ENCODE measurements around the gene COL9A1.
"Not testable (repeated sequence)": the region's sequence is repeated elsewhere in the genome, so short reads cannot be mapped to it uniquely, and the experiment has no call there.

The COL9A1 gene

GRCh38 chr6:70303034-70303525, at the start of gene COL9A1:
TSS of gene COL9A1 (minus strand) at chr6:70303084. CDS start at chr6:70302924, 160 bp downstream.
- H3K9ac ChIP-seq (ENCODE audit: low read length in 5 of 5) = no peak within 1 kb of the TSS
- H3K4me3 ChIP-seq (ENCODE audit: low read depth in 1 of 5, low read length in 5 of 5) = no peak within 1 kb of the TSS
- H3K27ac ChIP-seq (ENCODE audit: low read depth, low read length) = no peak within 1 kb of the TSS
- H3K4me1 ChIP-seq (ENCODE audit: control insufficient read depth in 5 of 5, insufficient read depth in 5 of 5, low read length in 5 of 5) = no peaks in the 10 kb centered on the region
- H3K36me3 ChIP-seq (ENCODE audit: control insufficient read depth in 5 of 5, insufficient read depth in 5 of 5, low read length in 5 of 5) = no peaks in the 10 kb centered on the region
- H3K27me3 ChIP-seq (ENCODE audit: control insufficient read depth in 5 of 5, insufficient read depth in 4 of 5, low read length in 5 of 5) = peaks cover 0 to 2% (median 0%) of the 10 kb centered on the region in 5 donors
- H3K9me3 ChIP-seq (ENCODE audit: control insufficient read depth in 5 of 5, low read length in 5 of 5) = no peaks in the 10 kb centered on the region

GRCh38 chr6:70351461-70351860, 48.6 kb upstream of the COL9A1 start:
- H3K36me3 ChIP-seq (ENCODE audit: control insufficient read depth in 5 of 5, insufficient read depth in 5 of 5, low read length in 5 of 5) = no peaks in the 10 kb centered on the region
- peaks cover 0 to 6% (median 0%) of the 10 kb centered on the region in 5 donors for H3K27me3 ChIP-seq (ENCODE audit: control insufficient read depth in 5 of 5, insufficient read depth in 4 of 5, low read length in 5 of 5)
- H3K4me1 ChIP-seq (ENCODE audit: control insufficient read depth in 5 of 5, insufficient read depth in 5 of 5, low read length in 5 of 5) = no peaks in the 10 kb centered on the region
- no peak overlapping the region for H3K9ac ChIP-seq (ENCODE audit: low read length in 5 of 5)
- no peak overlapping the region for H3K27ac ChIP-seq (ENCODE audit: low read depth, low read length)
- no peaks in the 10 kb centered on the region for H3K9me3 ChIP-seq (ENCODE audit: control insufficient read depth in 5 of 5, low read length in 5 of 5)
- no peak overlapping the region for H3K4me3 ChIP-seq (ENCODE audit: low read depth in 1 of 5, low read length in 5 of 5)

- Histone ChIP-seq H3K27me3 (ENCODE audit: control insufficient read depth in 5 of 5, insufficient read depth in 4 of 5, low read length in 5 of 5) (peaks cover 0 to 7% (median 0%) of the 10 kb centered on the region in 5 donors), H3K4me3 (ENCODE audit: low read depth in 1 of 5, low read length in 5 of 5) (no peak overlapping the region), H3K4me1 (ENCODE audit: control insufficient read depth in 5 of 5, insufficient read depth in 5 of 5, low read length in 5 of 5) (no peaks in the 10 kb centered on the region), H3K9me3 (ENCODE audit: control insufficient read depth in 5 of 5, low read length in 5 of 5) (no peaks in the 10 kb centered on the region), H3K27ac (ENCODE audit: low read depth, low read length) (no peak overlapping the region), H3K9ac (ENCODE audit: low read length in 5 of 5) (no peak overlapping the region), H3K36me3 (ENCODE audit: control insufficient read depth in 5 of 5, insufficient read depth in 5 of 5, low read length in 5 of 5) (no peaks in the 10 kb centered on the region)
These were observed 42.7 kb upstream of the COL9A1 start for GRCh38 chr6:70345619-70346018.

- Histone ChIP-seq H3K9ac (ENCODE audit: low read length in 5 of 5) (no peak overlapping the region), H3K9me3 (ENCODE audit: control insufficient read depth in 5 of 5, low read length in 5 of 5) (peaks cover 0 to 8% (median 4%) of the 10 kb centered on the region in 5 donors), H3K27ac (ENCODE audit: low read depth, low read length) (no peak overlapping the region), H3K4me1 (ENCODE audit: control insufficient read depth in 5 of 5, insufficient read depth in 5 of 5, low read length in 5 of 5) (no peaks in the 10 kb centered on the region), H3K27me3 (ENCODE audit: control insufficient read depth in 5 of 5, insufficient read depth in 4 of 5, low read length in 5 of 5) (peaks cover 0 to 7% (median 0%) of the 10 kb centered on the region in 5 donors), H3K4me3 (ENCODE audit: low read depth in 1 of 5, low read length in 5 of 5) (no peak overlapping the region), H3K36me3 (ENCODE audit: control insufficient read depth in 5 of 5, insufficient read depth in 5 of 5, low read length in 5 of 5) (no peaks in the 10 kb centered on the region)
These were observed 40.4 kb upstream of the COL9A1 start for GRCh38 chr6:70343313-70343712.

GRCh38 chr6:70339810-70340209, 36.9 kb upstream of the COL9A1 start:
- not testable (repeated sequence) for H3K27ac ChIP-seq (ENCODE audit: low read depth, low read length); H3K27me3 ChIP-seq (ENCODE audit: control insufficient read depth in 5 of 5, insufficient read depth in 4 of 5, low read length in 5 of 5); H3K4me1 ChIP-seq (ENCODE audit: control insufficient read depth in 5 of 5, insufficient read depth in 5 of 5, low read length in 5 of 5); H3K4me3 ChIP-seq (ENCODE audit: low read depth in 1 of 5, low read length in 5 of 5); H3K9me3 ChIP-seq (ENCODE audit: control insufficient read depth in 5 of 5, low read length in 5 of 5); H3K9ac ChIP-seq (ENCODE audit: low read length in 5 of 5); H3K36me3 ChIP-seq (ENCODE audit: control insufficient read depth in 5 of 5, insufficient read depth in 5 of 5, low read length in 5 of 5)

GRCh38 chr6:70338775-70339174, 35.9 kb upstream of the COL9A1 start:
- no peak overlapping the region for H3K27ac ChIP-seq (ENCODE audit: low read depth, low read length)
- no peaks in the 10 kb centered on the region for H3K27me3 ChIP-seq (ENCODE audit: control insufficient read depth in 5 of 5, insufficient read depth in 4 of 5, low read length in 5 of 5)
- H3K9me3 ChIP-seq (ENCODE audit: control insufficient read depth in 5 of 5, low read length in 5 of 5) = peaks cover 0 to 8% (median 4%) of the 10 kb centered on the region in 5 donors
- H3K4me3 ChIP-seq (ENCODE audit: low read depth in 1 of 5, low read length in 5 of 5) = no peak overlapping the region
- no peaks in the 10 kb centered on the region for H3K4me1 ChIP-seq (ENCODE audit: control insufficient read depth in 5 of 5, insufficient read depth in 5 of 5, low read length in 5 of 5)
- H3K36me3 ChIP-seq (ENCODE audit: control insufficient read depth in 5 of 5, insufficient read depth in 5 of 5, low read length in 5 of 5) = no peaks in the 10 kb centered on the region
- H3K9ac ChIP-seq (ENCODE audit: low read length in 5 of 5) = no peak overlapping the region

- Histone ChIP-seq H3K27ac (ENCODE audit: low read depth, low read length) (no peak overlapping the region), H3K36me3 (ENCODE audit: control insufficient read depth in 5 of 5, insufficient read depth in 5 of 5, low read length in 5 of 5) (no peaks in the 10 kb centered on the region), H3K4me3 (ENCODE audit: low read depth in 1 of 5, low read length in 5 of 5) (no peak overlapping the region), H3K4me1 (ENCODE audit: control insufficient read depth in 5 of 5, insufficient read depth in 5 of 5, low read length in 5 of 5) (no peaks in the 10 kb centered on the region), H3K27me3 (ENCODE audit: control insufficient read depth in 5 of 5, insufficient read depth in 4 of 5, low read length in 5 of 5) (no peaks in the 10 kb centered on the region), H3K9ac (ENCODE audit: low read length in 5 of 5) (no peak overlapping the region), H3K9me3 (ENCODE audit: control insufficient read depth in 5 of 5, low read length in 5 of 5) (peaks cover 0 to 8% (median 4%) of the 10 kb centered on the region in 5 donors)
These were observed 34.8 kb upstream of the COL9A1 start for GRCh38 chr6:70337743-70338105.

GRCh38 chr6:70336996-70337742, 34.3 kb upstream of the COL9A1 start:
- H3K27me3 ChIP-seq (ENCODE audit: control insufficient read depth in 5 of 5, insufficient read depth in 4 of 5, low read length in 5 of 5) = no peaks in the 10 kb centered on the region
- H3K27ac ChIP-seq (ENCODE audit: low read depth, low read length) = no peak overlapping the region
- no peak overlapping the region for H3K9ac ChIP-seq (ENCODE audit: low read length in 5 of 5)
- peaks cover 0 to 8% (median 4%) of the 10 kb centered on the region in 5 donors for H3K9me3 ChIP-seq (ENCODE audit: control insufficient read depth in 5 of 5, low read length in 5 of 5)
- H3K4me3 ChIP-seq (ENCODE audit: low read depth in 1 of 5, low read length in 5 of 5) = no peak overlapping the region
- no peaks in the 10 kb centered on the region for H3K36me3 ChIP-seq (ENCODE audit: control insufficient read depth in 5 of 5, insufficient read depth in 5 of 5, low read length in 5 of 5)
- H3K4me1 ChIP-seq (ENCODE audit: control insufficient read depth in 5 of 5, insufficient read depth in 5 of 5, low read length in 5 of 5) = no peaks in the 10 kb centered on the region

GRCh38 chr6:70327036-70327435, 24.2 kb upstream of the COL9A1 start:
- Histone ChIP-seq H3K36me3 (ENCODE audit: control insufficient read depth in 5 of 5, insufficient read depth in 5 of 5, low read length in 5 of 5) (no peaks in the 10 kb centered on the region), H3K27ac (ENCODE audit: low read depth, low read length) (no peak overlapping the region), H3K4me1 (ENCODE audit: control insufficient read depth in 5 of 5, insufficient read depth in 5 of 5, low read length in 5 of 5) (no peaks in the 10 kb centered on the region), H3K9ac (ENCODE audit: low read length in 5 of 5) (no peak overlapping the region), H3K4me3 (ENCODE audit: low read depth in 1 of 5, low read length in 5 of 5) (no peak overlapping the region), H3K27me3 (ENCODE audit: control insufficient read depth in 5 of 5, insufficient read depth in 4 of 5, low read length in 5 of 5) (no peaks in the 10 kb centered on the region), H3K9me3 (ENCODE audit: control insufficient read depth in 5 of 5, low read length in 5 of 5) (no peaks in the 10 kb centered on the region)

GRCh38 chr6:70325009-70325408, 22.1 kb upstream of the COL9A1 start:
- Histone ChIP-seq H3K4me3 (ENCODE audit: low read depth in 1 of 5, low read length in 5 of 5) (no peak overlapping the region), H3K4me1 (ENCODE audit: control insufficient read depth in 5 of 5, insufficient read depth in 5 of 5, low read length in 5 of 5) (no peaks in the 10 kb centered on the region), H3K27ac (ENCODE audit: low read depth, low read length) (no peak overlapping the region), H3K9me3 (ENCODE audit: control insufficient read depth in 5 of 5, low read length in 5 of 5) (no peaks in the 10 kb centered on the region), H3K36me3 (ENCODE audit: control insufficient read depth in 5 of 5, insufficient read depth in 5 of 5, low read length in 5 of 5) (no peaks in the 10 kb centered on the region), H3K9ac (ENCODE audit: low read length in 5 of 5) (no peak overlapping the region), H3K27me3 (ENCODE audit: control insufficient read depth in 5 of 5, insufficient read depth in 4 of 5, low read length in 5 of 5) (no peaks in the 10 kb centered on the region)
